GM19035 (cell line): Measurements from ENCODE around the gene RPS27A.
"Not testable (repeated sequence)": the region's sequence is repeated elsewhere in the genome, so short reads cannot be mapped to it uniquely, and the experiment has no call there.

Experiments
- ATAC-seq: cut with Tn5 transposase; IDR thresholded peaks from one replicate; pipeline ENCODE4 v1.9.1; 2021; ENCODE audit not compliant: unreplicated experiment

RPS27A gene

GRCh38 chr2:55236992-55237543, 4.6 kb downstream of the RPS27A start:
- ATAC-seq, result no peak

GRCh38 chr2:55239656-55240222, 7.3 kb downstream of the RPS27A start:
- ATAC-seq, result no peak

DNA sequence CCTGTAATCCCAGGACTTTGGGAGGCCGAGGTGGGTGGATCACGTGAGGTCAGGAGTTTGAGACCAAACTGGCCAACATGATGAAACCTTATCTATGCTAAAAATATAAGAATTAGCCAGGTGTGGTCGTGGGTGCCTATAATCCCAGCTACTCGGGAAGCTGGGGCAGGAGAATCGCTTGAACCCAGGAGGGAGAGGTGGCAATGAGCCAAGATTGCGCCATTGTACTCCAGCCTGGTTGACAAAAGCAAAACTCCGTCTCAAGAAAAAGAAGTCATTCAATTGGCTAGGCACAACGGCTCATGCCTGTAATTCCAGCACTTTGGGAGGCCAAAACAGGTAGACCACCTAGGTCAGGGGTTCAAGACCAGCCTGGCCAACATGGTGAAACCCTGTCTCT, 9.1 kb downstream of the RPS27A start:
- ATAC-seq, result not testable (repeated sequence)

DNA sequence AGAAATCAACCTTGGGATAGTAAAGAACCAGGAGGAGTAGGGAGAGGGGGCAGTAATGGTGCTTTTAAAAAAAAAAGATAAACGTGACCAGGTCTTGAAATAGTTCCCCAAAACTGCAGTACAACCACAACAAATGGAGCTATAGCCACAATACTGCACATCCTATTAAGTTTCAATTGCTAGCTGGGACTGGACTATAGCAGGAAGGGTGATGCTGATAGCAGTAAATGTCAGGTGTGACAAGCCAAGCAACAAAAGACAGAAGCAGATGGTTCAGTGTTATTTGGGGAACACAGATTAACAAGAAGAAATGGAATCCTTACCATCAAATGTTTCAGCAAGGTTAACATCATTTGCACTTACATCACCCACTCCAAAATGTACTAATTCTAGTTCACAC, 10.1 kb downstream of the RPS27A start:
- ATAC-seq, result no peak

GRCh38 chr2:55245411-55245810, 12.9 kb downstream of the RPS27A start:
- ATAC-seq, result no peak

GRCh38 chr2:55247025-55247424, 14.5 kb downstream of the RPS27A start:
- no peak for ATAC-seq

GRCh38 chr2:55252832-55253231, 20.3 kb downstream of the RPS27A start:
- ATAC-seq, result no peak

DNA sequence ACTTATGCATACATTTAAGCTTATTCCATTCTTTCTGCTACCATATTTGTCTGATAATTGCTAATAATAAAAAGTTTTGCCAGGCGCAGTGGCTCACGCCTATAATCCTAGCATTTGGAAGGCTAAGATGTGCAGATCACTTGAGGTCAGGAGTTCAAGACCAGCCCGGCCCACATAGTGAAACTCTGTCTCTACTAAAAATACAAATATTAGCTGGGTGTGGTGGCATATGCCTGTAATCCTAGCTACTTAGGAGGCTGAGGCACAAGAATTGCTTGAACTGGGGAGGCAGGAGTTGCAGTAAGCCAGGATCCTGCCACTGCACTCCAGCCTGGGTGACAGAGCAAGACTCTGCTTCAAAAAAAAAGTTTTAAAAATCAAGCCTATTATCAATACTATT, 27.1 kb downstream of the RPS27A start:
- ATAC-seq, result not testable (repeated sequence)

- ATAC-seq, result no peak
Measured at GRCh38 chr2:55268288-55268906, 35.9 kb downstream of the RPS27A start.

DNA sequence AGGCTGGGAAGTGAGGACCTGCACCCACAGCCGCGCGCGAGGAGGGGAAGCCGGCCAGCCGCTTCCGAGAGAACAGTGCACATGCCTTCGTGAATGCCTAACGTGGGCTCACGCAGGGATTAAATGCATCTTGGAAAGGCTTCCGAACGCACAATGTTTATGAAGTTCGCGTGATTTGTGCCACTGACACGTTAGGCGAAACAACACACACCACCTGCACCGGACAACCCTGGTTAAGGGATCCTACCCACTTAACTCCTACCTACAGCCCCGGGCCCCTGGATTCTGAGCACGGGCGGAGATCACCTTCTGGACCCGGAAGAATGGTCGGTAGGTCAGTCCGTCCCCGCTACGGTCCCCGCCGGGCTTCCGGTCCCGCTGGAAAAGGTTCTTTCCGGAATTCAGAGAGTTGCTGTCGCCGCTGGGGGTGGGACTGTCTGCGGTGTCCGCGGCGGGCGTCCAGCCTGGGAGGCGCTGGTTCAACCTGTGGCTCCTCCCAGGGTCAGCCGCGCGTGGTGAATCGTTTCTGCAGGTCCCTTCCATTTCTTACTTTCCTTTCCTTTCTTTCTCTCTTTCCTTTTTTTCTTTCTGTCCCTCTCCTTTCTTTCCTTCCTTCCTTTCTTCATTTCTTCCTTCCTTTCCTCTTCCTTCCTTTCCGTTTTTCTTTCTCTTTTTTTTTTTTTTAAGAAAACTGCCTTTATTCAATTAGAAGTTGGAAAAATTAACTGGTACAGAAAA, 36.6 kb downstream of the RPS27A start, which contains the start of gene MTIF2:
Gene MTIF2, minus strand, starts transcription at position 325 of the 738 bp plus-strand sequence. CDS start 5,373 bp downstream, outside the sequence.
- ATAC-seq, result peak; percentile 97

GRCh38 chr2:55269645-55269990, 37.1 kb downstream of the RPS27A start:
- ATAC-seq, result no peak

- not testable (repeated sequence) for ATAC-seq
Measured at GRCh38 chr2:55274346-55274745, 41.9 kb downstream of the RPS27A start.

- ATAC-seq, result no peak
Measured at GRCh38 chr2:55277310-55277709, 44.8 kb downstream of the RPS27A start.

GRCh38 chr2:55279214-55279835, 46.8 kb downstream of the RPS27A start:
- not testable (repeated sequence) for ATAC-seq

GRCh38 chr2:55279859-55280424, 47.5 kb downstream of the RPS27A start:
- not testable (repeated sequence) for ATAC-seq

GRCh38 chr2:55280851-55281546, 48.5 kb downstream of the RPS27A start:
- not testable (repeated sequence) for ATAC-seq

DNA sequence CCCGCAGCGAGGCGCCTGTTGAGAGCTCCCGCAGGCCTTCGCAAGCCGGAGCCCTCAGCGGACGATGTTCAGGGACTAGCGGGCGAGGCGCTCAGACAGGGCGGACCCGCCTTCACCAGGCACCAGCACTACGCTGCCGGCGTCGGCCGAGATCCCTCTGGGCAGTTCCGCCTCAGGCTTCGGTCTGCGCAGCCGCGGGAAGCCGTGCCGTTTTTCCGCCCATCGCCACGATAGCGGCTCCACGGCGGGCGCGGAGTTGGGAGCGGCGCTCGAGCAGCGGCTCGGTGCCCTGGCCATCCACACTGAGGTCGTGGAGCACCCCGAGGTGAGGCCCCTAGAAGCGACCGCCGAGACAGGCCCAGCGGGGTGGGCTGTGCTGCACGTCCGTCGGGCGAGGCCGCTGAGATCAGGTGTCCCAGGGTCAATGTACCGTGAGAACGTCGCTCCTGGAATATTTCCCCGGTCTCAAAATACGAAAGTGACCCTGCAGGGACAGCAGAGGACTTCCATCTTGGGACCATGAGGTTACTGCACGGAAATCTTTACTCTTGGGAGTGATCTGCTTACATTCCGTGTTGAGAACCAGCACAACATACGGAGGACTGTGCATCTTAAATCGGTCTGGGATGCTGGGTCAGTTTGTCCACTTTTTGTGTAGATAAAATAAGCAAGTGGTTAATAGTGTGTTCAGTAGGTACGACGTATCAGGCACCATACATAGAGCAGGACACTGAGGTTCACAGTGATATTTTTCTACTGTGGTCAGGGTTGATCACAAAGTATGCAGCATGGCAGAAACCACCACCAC, 49.8 kb downstream of the RPS27A start:
- peak; percentile 99 for ATAC-seq

- no peak for ATAC-seq
Measured at GRCh38 chr2:55283083-55283482, 50.6 kb downstream of the RPS27A start.
